ENCODE data around the gene CFAP161.

GRCh38 chr15:81152339-81152738 lies 18.3 kb downstream of the CFAP161 start:
- no peak; the same call in 1 of the 2 replicates for TF ChIP-seq CTCF (IDR thresholded peaks at IDR 0.05; ENCODE audit: low read length)
- no peak for TF ChIP-seq EZH2 (IDR thresholded peaks at IDR 0.05; ENCODE audit: borderline replicate concordance, low read length)

All from OCI-LY1 (cell line).